ENCODE data around the gene AUTS2.

- TF ChIP-seq POLR2AphosphoS5 (IDR thresholded peaks at IDR 0.05; ENCODE audit: low read depth, low read length) (no peak), POLR2A (IDR thresholded peaks at IDR 0.05; ENCODE audit: low read depth, low read length) (no peak), SPI1 (IDR thresholded peaks at IDR 0.05; ENCODE audit: low read depth, low read length) (no peak), TAF1 (IDR thresholded peaks at IDR 0.05; ENCODE audit: low read depth, low read length) (no peak)
Observed at GRCh38 chr7:69684369-69685292, 86.4 kb downstream of the AUTS2 start.

All from GM12891 (cell line).